Measurements from ENCODE around the gene GABBR1.

Gene GABBR1

GRCh38 chr6:29617782-29618554 lies 15.0 kb downstream of the GABBR1 start:
- no peak for DNase-seq

- no peak for DNase-seq
These were observed 21.6 kb downstream of the GABBR1 start for GRCh38 chr6:29611426-29611825.

- DNase-seq, result no peak
These were observed 22.4 kb downstream of the GABBR1 start for GRCh38 chr6:29610540-29610939.

GRCh38 chr6:29608131-29608530 lies 24.9 kb downstream of the GABBR1 start:
- DNase-seq, result no peak

- DNase-seq, result no peak
These were observed 29.1 kb downstream of the GABBR1 start for GRCh38 chr6:29603930-29604329.

- no peak for DNase-seq
These were observed 29.5 kb downstream of the GABBR1 start for GRCh38 chr6:29603456-29603855.

- no peak for DNase-seq
These were observed 30.2 kb downstream of the GABBR1 start for GRCh38 chr6:29602564-29603361.

- DNase-seq, result no peak
These were observed 34.7 kb downstream of the GABBR1 start for GRCh38 chr6:29598172-29598747.

GRCh38 chr6:29597184-29597583 lies 35.8 kb downstream of the GABBR1 start:
- DNase-seq, result no peak

GRCh38 chr6:29596381-29596900 lies 36.5 kb downstream of the GABBR1 start:
- DNase-seq, result no peak

GRCh38 chr6:29593199-29593855 lies 39.7 kb downstream of the GABBR1 start:
- DNase-seq, result no peak

- DNase-seq, result no peak
These were observed 41.3 kb downstream of the GABBR1 start for GRCh38 chr6:29591677-29592076.

- no peak for DNase-seq
These were observed 42.7 kb downstream of the GABBR1 start for GRCh38 chr6:29590218-29590808.

GRCh38 chr6:29589423-29590048 lies 43.4 kb downstream of the GABBR1 start:
- DNase-seq, result peak; percentile 32

- no peak for DNase-seq
These were observed 48.2 kb downstream of the GABBR1 start, which contains the start of gene OR2H2 for GRCh38 chr6:29584821-29585220. Gene OR2H2, plus strand, starts transcription at chr6:29585121. Its CDS starts 2,824 bp downstream, at chr6:29587945.

GRCh38 chr6:29577544-29577943 lies 55.4 kb downstream of the GABBR1 start:
- DNase-seq, result no peak

- DNase-seq, result no peak
These were observed 56.9 kb downstream of the GABBR1 start for GRCh38 chr6:29576056-29576455.

GRCh38 chr6:29567991-29568390 lies 65.0 kb downstream of the GABBR1 start:
- no peak for DNase-seq

- DNase-seq, result no peak
These were observed 65.4 kb downstream of the GABBR1 start for GRCh38 chr6:29567541-29567940.

GRCh38 chr6:29566856-29567255 lies 66.1 kb downstream of the GABBR1 start:
- no peak for DNase-seq

GRCh38 chr6:29564875-29565274 lies 68.1 kb downstream of the GABBR1 start:
- DNase-seq, result no peak

GRCh38 chr6:29563435-29563965 lies 69.5 kb downstream of the GABBR1 start:
- DNase-seq, result no peak
